AG04449 (cell line): Measurements from ENCODE around the gene MAD1L1.

ENCODE experiments used
- CTCF ChIA-PET: fragments of 350-600 bp; formaldehyde crosslinking; extraction: SDS; loops from one replicate; lab custom pipeline; 2021; ENCODE audit warnings: antibody characterized with exemption; lab: Yijun Ruan, JAX
- POLR2A ChIA-PET: fragments of 400-600, 350-600 bp; formaldehyde crosslinking; extraction: SDS; loops from one replicate; lab custom pipeline; 2020; ENCODE audit warnings: antibody characterized with exemption, inconsistent platforms; lab: Yijun Ruan, JAX
- DNase-seq: peaks from one replicate; pipeline ENCODE4 v3.0.0-alpha.2; 2010; ENCODE audit warnings: low read depth, low spot score
- H3K4me3 ChIP-seq: 2 replicates; pipeline ENCODE4 v1.5.1; 2011; ENCODE audit warnings: low read depth, mild to moderate bottlenecking, control low read depth, low read length
- CTCF ChIP-seq: IDR thresholded peaks from one replicate; pipeline ENCODE4 v1.5.1; 2011; ENCODE audit warnings: mild to moderate bottlenecking, moderate library complexity, low read length, control low read depth, inconsistent platforms; ENCODE audit not compliant: insufficient read depth; ENCODE audit errors: missing control alignments

The MAD1L1 gene

DNA sequence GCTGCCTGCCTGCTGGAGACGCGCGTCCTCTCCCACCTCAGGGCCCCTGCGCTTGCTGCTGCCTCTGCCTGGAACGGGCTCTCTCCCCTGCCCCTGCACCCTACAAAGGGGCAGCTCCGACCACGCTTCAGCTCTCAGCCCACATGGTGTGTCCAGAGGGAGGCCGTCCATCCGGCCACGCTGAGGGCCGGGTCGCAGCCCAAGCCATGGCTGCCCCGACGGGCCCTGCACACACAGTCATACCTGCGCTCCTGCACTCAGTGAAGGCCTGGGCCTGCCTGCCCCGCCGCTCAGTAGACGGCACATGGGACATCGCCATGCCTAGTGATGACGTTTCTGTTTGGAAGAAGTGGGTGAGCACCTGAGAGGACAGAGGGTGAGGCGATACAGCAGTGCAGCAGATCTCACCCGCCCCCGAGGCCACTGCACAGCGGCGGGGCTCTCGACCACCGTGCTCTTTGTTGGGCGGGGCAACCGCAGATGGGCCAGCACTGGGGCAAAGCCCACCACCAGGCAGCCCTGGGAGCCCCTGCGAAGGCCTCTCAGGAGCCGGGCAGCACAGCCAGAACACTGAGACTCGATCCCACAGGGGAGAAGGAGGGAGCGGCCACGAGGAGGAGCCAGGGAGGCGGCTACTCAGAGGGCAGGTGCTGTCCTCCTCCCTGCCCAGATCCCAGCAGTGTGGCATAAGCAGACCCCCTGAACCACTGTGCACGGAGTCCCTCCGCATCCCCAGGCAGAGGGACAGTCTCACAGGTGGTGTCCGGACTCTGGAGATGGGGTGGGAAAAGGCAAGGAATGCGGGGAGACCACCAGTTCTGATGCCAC, 129.5 kb downstream of the MAD1L1 start:
- no peak overlapping the region for H3K4me3 ChIP-seq
- ChIA-PET POLR2A (no interaction called here), CTCF (interaction anchor here (1.1 to 2.3 kb wide), 7 partner anchors 10 to 120 kb away, joined by 3 to 10 read pairs (median 7); no protein-coding TSS in a partner anchor)
- TF ChIP-seq CTCF = no peak
- no peak for DNase-seq

DNA sequence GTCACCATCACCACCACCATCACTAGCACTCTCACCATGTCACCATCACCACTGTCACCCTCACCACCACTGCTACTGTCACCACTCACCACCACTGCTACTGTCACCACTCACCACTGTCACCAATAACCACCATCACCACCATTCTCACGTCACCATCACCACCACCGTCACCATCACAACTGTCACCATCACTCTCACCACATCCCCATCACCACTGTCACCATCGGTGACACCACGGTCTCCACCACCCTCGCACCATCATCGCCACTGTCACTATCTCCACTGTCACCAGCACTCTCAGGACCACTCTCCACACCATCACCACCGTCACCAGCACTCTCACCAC, 130.4 kb downstream of the MAD1L1 start:
- TF ChIP-seq CTCF = no peak
- no peak for DNase-seq
- ChIA-PET CTCF (no interaction called here), POLR2A (no interaction called here)
- H3K4me3 ChIP-seq = no peak overlapping the region

- ChIA-PET POLR2A (no interaction called here), CTCF (no interaction called here)
- no peak for DNase-seq
- TF ChIP-seq CTCF = no peak
- no peak overlapping the region for H3K4me3 ChIP-seq
Observed at GRCh38 chr7:2101630-2102374, 130.9 kb downstream of the MAD1L1 start.

- ChIA-PET CTCF (interaction anchor here (0.9 to 1.7 kb wide), 5 partner anchors 8 to 100 kb away, joined by 3 to 5 read pairs (median 3); no protein-coding TSS in a partner anchor), POLR2A (no interaction called here)
- H3K4me3 ChIP-seq = no peak overlapping the region
- no peak for TF ChIP-seq CTCF
- DNase-seq = no peak
Observed at GRCh38 chr7:2100278-2101208, 132.2 kb downstream of the MAD1L1 start.

GRCh38 chr7:2099048-2099957, 133.4 kb downstream of the MAD1L1 start:
- no peak for TF ChIP-seq CTCF
- H3K4me3 ChIP-seq = no peak overlapping the region
- CTCF ChIA-PET = interaction anchor here (0.9 to 1.7 kb wide), 5 partner anchors 9 to 102 kb away, joined by 3 to 5 read pairs (median 3); no protein-coding TSS in a partner anchor
- POLR2A ChIA-PET = no interaction called here
- no peak for DNase-seq
